Measurements from ENCODE around the gene THSD8.

Gene THSD8

DNA sequence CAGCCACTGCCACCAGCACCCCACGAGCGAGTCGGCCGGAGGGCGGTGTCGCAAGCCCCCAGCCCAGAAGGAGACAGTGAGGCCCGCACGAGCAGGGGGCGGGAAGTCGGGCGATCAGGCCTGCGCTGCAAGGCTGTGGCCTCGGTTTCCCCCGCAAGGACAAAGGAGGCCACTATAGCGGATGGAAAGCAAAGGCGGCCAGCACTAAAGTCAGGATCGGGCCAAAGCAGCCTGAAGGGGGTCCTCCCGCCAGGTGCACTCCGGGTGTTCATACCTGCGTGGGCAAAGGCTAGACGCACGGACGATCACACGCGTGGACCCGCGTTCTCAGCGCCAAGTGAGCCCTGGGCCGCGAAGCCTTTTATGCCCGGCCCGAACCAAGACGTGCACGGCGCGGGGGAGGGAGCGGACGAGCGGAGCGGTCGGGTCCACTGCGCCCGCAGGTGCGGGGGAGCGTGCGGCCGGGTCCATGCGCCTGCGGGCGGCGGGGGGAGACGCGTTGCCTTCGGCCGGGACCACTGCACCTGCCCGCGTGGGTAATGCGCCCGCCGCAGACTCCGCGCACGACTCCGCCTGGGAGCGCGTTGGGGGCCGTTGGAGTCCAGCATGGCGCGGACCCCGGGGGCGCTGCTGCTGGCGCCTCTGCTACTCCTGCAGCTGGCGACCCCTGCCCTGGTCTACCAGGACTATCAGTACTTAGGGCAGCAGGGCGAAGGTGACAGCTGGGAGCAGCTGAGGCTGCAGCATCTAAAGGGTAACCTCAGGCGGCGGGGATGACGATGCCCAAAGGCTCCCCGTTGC, at the start of gene THSD8, which contains the start of gene PRDX2:
Gene THSD8, plus strand, starts transcription at position 604 of the 801 bp plus-strand sequence. Its CDS starts 3 bp downstream, at position 607.
Gene PRDX2, minus strand, starts transcription at position 335 of the 801 bp plus-strand sequence. CDS start 539 bp downstream, outside the sequence.
- H3K36me3 ChIP-seq (ENCODE audit: insufficient read depth, low read length), result peaks cover 19% of the 10 kb centered on the region
- no peaks in the 10 kb centered on the region for H3K9me3 ChIP-seq (ENCODE audit: low read length)

DNA sequence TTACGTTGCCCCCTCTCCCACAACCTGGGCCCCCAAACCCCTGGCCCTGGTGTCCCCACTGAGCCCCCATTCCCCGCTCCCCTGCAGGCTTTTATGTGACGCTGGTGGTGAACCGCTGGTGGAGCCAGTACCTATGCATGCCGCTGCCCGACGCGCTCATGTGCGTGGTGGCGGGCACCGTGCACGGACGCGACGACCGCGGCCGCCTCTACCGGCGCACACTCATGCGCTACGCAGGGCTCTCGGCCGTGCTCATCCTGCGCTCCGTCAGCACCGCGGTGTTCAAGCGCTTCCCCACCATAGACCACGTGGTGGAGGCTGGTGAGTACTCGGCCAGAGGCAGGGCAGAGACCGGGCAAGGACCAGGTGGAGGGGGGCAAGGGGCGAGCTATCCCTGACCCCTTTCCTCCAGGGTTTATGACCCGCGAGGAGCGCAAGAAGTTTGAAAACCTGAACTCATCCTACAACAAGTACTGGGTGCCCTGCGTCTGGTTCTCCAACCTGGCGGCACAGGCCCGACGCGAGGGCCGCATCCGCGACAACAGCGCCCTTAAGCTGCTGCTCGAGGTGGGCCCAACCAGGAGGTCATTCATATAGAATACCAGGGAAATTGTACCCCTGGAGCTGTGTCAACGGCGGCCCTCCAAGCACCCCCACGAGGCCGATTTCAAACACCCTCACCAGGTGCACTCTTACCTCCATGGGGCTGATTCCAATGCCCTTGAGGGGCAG, 47.2 kb upstream of the THSD8 start:
- H3K4me1 ChIP-seq (ENCODE audit: insufficient read depth, low read length), result no peaks in the 10 kb centered on the region
- no peak overlapping the region for H3K4me3 ChIP-seq (ENCODE audit: low read length)
- no peaks in the 10 kb centered on the region for H3K9me3 ChIP-seq (ENCODE audit: low read length)
- peaks cover 21% of the 10 kb centered on the region for H3K27me3 ChIP-seq (ENCODE audit: insufficient read depth, low read length)
- no peaks in the 10 kb centered on the region for H3K36me3 ChIP-seq (ENCODE audit: insufficient read depth, low read length)
- H2AFZ ChIP-seq (ENCODE audit: low read depth, low read length), result no peak overlapping the region

More for the DNA sequence above, at the start of gene THSD8, which contains the start of gene PRDX2:
- Histone ChIP-seq H3K27me3 (ENCODE audit: insufficient read depth, low read length) (no peaks in the 10 kb centered on the region), H3K4me1 (ENCODE audit: insufficient read depth, low read length) (peaks cover 23% of the 10 kb centered on the region), H3K4me3 (ENCODE audit: low read length) (peak within 1 kb of the TSS; percentile 90), H2AFZ (ENCODE audit: low read depth, low read length) (peak within 1 kb of the TSS; percentile 77)

DNA sequence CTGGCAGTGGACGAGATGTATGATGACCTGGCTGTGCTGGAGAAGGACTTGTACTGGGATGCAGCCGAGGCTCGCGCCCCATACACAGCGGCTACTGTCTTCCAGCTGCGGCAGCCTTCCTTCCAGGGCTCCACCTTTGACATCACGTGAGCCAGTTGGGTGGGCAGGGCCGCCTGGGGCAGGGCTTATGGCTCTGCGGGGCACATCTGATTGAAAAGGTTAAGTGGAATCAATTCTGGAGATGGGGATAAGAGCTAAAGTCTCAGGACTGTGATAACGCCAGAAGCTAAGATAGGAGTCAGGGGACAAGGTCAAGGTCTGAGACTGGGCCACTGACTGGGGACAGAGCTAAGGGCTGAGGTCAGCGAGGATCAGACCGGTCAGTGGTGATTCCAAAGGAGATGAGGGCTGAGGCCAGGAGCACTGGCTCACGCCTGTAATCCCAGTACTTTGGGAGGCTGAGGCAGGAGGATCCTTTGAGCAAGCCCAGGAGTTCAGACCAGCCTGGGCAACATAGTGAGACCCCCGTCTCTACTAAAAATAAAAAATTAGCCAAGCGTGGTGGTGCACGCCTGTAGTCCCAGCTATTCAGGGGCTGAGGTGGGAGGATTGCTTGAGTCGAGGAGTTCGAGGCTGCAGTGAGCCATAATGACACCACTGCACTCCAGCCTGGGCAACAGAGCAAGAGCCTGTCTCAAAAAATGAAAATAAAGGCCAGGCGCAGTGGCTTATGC, 45.6 kb upstream of the THSD8 start:
- Histone ChIP-seq H3K27me3 (ENCODE audit: insufficient read depth, low read length) (peaks cover 8% of the 10 kb centered on the region), H3K4me3 (ENCODE audit: low read length) (no peak overlapping the region), H3K9me3 (ENCODE audit: low read length) (no peaks in the 10 kb centered on the region), H3K36me3 (ENCODE audit: insufficient read depth, low read length) (no peaks in the 10 kb centered on the region), H2AFZ (ENCODE audit: low read depth, low read length) (no peak overlapping the region), H3K4me1 (ENCODE audit: insufficient read depth, low read length) (no peaks in the 10 kb centered on the region)

DNA sequence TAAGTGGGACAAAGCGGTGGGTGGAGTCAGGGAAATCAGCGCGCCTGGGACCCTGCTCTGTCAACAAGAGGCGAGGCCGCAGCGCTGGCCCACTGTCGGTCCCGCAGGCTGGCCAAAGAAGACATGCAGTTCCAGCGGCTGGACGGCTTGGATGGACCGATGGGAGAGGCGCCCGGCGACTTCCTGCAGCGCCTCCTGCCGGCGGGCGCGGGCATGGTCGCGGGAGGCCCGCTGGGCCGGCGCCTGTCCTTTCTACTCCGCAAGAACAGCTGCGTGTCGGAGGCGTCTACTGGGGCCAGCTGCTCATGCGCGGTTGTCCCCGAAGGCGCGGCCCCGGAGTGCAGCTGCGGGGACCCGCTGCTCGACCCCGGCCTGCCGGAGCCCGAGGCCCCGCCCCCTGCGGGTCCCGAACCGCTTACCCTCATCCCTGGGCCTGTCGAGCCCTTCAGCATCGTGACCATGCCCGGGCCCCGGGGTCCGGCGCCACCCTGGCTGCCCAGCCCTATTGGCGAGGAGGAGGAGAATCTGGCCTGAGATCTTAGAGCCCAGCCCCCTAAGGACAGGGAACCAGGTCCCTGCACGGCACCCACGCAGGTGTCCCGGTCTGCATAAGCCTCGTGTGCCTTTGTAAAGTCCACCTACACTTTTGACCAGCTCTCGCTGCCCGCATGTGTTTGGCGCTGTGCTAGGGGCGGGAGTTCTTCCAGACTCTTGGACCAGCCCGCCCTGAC, 44.2 kb upstream of the THSD8 start:
- Histone ChIP-seq H3K36me3 (ENCODE audit: insufficient read depth, low read length) (no peaks in the 10 kb centered on the region), H3K4me1 (ENCODE audit: insufficient read depth, low read length) (no peaks in the 10 kb centered on the region), H3K27me3 (ENCODE audit: insufficient read depth, low read length) (no peaks in the 10 kb centered on the region), H2AFZ (ENCODE audit: low read depth, low read length) (peak overlapping the region; percentile 6), H3K9me3 (ENCODE audit: low read length) (no peaks in the 10 kb centered on the region), H3K4me3 (ENCODE audit: low read length) (no peak overlapping the region)

DNA sequence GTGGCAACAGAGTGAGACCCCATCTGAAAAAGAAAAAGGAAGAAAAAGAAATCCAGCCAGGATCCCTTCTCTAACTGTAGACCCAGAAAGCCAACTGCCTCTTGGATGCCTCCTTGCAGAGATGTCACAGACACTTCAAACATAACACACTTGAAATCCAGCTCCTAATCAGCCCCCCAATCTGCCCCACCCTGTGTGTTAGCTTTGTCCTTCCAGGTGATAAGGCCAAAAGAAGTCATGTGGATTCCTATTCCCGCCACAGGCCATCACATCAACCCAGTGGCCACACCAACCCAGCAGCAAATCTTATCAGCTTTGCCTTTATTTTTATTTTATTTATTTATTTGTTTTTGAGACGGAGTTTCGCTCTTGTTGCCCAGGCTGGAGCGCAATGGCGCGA, 42.2 kb upstream of the THSD8 start:
- Histone ChIP-seq H3K4me1 (ENCODE audit: insufficient read depth, low read length) (no peaks in the 10 kb centered on the region), H3K27me3 (ENCODE audit: insufficient read depth, low read length) (no peaks in the 10 kb centered on the region), H3K9me3 (ENCODE audit: low read length) (peaks cover 8% of the 10 kb centered on the region), H3K36me3 (ENCODE audit: insufficient read depth, low read length) (peaks cover 11% of the 10 kb centered on the region), H2AFZ (ENCODE audit: low read depth, low read length) (no peak overlapping the region), H3K4me3 (ENCODE audit: low read length) (no peak overlapping the region)

DNA sequence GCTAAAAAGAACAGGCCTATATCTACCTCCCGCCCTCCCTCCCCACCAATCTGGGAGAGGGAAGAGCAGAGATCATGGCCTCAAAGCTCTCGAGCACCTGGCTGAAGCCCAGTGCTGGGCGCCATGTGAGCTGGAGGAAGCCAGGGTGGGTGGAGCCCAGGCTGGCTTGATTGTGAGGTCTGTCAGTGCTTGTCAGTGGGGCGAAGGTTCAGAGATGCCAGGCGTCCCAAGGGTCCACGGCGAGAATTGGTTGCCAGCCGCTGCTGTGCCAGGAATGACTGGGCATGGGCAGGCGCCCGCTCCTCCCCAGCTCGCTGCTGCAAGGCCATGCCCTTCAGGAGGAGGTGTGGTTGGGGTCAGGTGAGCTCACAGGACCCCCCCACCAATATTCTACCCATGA, 38.8 kb upstream of the THSD8 start:
- Histone ChIP-seq H2AFZ (ENCODE audit: low read depth, low read length) (no peak overlapping the region), H3K4me3 (ENCODE audit: low read length) (no peak overlapping the region)

DNA sequence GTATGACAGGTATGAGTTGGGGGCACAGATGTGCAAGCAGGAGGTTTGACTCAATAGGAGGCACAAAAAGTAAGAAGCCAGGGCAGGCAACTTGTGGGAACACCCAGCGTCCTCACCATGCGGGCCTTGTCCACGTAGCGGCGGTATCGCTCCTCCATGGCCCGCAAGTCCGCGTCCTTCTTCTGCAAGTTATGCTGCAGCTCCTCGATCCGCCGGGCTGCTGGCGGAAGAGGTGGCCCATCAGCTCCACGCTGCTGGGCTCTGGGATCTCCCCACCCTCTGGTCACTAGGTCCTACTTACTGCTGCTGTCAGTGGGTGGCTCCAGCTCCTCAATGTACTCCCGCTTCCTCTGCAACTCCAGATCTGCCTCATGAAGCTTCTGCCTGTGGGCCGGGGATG, 37.2 kb upstream of the THSD8 start:
- Histone ChIP-seq H3K4me1 (ENCODE audit: insufficient read depth, low read length) (no peaks in the 10 kb centered on the region), H2AFZ (ENCODE audit: low read depth, low read length) (no peak overlapping the region), H3K9me3 (ENCODE audit: low read length) (peaks cover 8% of the 10 kb centered on the region), H3K36me3 (ENCODE audit: insufficient read depth, low read length) (peaks cover 14% of the 10 kb centered on the region), H3K4me3 (ENCODE audit: low read length) (no peak overlapping the region), H3K27me3 (ENCODE audit: insufficient read depth, low read length) (no peaks in the 10 kb centered on the region)

More for the DNA sequence above, 38.8 kb upstream of the THSD8 start:
- peaks cover 8% of the 10 kb centered on the region for H3K9me3 ChIP-seq (ENCODE audit: low read length)
- no peaks in the 10 kb centered on the region for H3K27me3 ChIP-seq (ENCODE audit: insufficient read depth, low read length)
- no peaks in the 10 kb centered on the region for H3K4me1 ChIP-seq (ENCODE audit: insufficient read depth, low read length)
- peaks cover 14% of the 10 kb centered on the region for H3K36me3 ChIP-seq (ENCODE audit: insufficient read depth, low read length)

DNA sequence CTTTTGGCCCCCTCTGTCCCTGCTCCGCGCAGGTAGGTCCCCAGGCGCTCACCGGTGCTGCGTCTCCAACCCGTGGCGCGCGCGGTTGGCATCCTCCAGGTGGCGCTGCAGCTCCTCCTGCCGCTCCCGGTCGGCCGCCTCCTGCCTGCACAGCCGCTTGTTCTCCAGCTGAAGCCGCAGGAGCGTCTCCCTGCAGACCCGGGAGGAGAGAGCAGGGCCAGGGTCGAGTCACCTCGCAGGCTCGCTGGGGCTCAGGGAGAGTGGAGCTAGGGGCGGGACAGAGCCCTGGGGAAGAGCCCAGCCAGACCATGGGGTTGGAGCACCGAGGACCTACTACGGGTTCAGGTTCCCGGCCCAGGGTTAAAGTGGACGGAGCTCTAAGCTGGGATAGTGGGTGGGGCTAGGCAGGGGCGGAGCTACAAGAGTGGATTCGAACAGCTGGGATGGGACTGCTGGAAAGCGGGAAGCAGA, 35.8 kb upstream of the THSD8 start:
- no peaks in the 10 kb centered on the region for H3K27me3 ChIP-seq (ENCODE audit: insufficient read depth, low read length)
- H3K4me3 ChIP-seq (ENCODE audit: low read length), result peak overlapping the region; percentile 48
- no peak overlapping the region for H2AFZ ChIP-seq (ENCODE audit: low read depth, low read length)
- peaks cover 8% of the 10 kb centered on the region for H3K9me3 ChIP-seq (ENCODE audit: low read length)
- peaks cover 14% of the 10 kb centered on the region for H3K36me3 ChIP-seq (ENCODE audit: insufficient read depth, low read length)
- H3K4me1 ChIP-seq (ENCODE audit: insufficient read depth, low read length), result no peaks in the 10 kb centered on the region

DNA sequence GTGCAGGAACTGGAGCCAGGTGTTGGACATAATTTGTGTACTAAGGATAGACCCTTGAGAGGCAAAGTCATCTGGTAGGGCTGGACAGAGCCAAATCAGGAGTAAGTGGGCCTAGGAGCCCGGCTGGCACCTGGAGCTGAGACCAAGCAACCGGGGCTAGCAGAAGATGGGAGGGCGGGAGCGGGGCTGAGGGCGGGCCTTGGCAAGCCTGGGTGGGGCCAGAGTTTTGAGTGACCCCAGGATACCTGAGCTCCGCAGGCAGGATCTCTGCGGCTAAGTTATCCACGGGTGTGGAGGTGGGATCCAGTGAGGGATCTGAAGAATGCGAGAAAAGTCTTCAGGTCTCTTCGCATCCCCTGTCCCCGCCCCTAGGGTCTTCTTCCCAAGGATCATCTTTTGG, 34.7 kb upstream of the THSD8 start:
- no peak overlapping the region for H3K4me3 ChIP-seq (ENCODE audit: low read length)
- no peak overlapping the region for H2AFZ ChIP-seq (ENCODE audit: low read depth, low read length)
- H3K9me3 ChIP-seq (ENCODE audit: low read length), result peaks cover 8% of the 10 kb centered on the region
- H3K36me3 ChIP-seq (ENCODE audit: insufficient read depth, low read length), result peaks cover 14% of the 10 kb centered on the region
- no peaks in the 10 kb centered on the region for H3K4me1 ChIP-seq (ENCODE audit: insufficient read depth, low read length)
- H3K27me3 ChIP-seq (ENCODE audit: insufficient read depth, low read length), result no peaks in the 10 kb centered on the region

DNA sequence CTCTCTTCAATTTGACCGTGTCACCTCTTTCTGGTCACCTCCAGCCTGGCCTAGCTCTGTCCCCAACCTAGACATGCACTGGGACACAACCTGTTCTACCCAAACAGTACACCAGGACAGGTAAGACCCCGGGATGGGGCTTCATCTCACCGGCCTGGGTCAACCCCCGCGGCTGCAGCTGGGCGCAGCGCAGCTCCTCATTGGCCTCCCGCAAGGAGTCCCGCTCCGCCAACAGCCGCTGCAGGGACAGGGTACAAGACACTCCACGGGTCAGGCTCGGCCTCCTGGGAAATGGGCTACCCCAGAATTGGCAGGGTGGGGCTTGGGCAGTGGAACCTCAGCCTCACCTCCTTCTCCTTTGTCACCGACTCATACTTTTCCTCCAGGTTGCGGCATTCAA, 34.2 kb upstream of the THSD8 start:
- H2AFZ ChIP-seq (ENCODE audit: low read depth, low read length), result no peak overlapping the region
- no peaks in the 10 kb centered on the region for H3K4me1 ChIP-seq (ENCODE audit: insufficient read depth, low read length)
- peaks cover 14% of the 10 kb centered on the region for H3K36me3 ChIP-seq (ENCODE audit: insufficient read depth, low read length)
- H3K4me3 ChIP-seq (ENCODE audit: low read length), result no peak overlapping the region
- peaks cover 8% of the 10 kb centered on the region for H3K9me3 ChIP-seq (ENCODE audit: low read length)
- H3K27me3 ChIP-seq (ENCODE audit: insufficient read depth, low read length), result no peaks in the 10 kb centered on the region

DNA sequence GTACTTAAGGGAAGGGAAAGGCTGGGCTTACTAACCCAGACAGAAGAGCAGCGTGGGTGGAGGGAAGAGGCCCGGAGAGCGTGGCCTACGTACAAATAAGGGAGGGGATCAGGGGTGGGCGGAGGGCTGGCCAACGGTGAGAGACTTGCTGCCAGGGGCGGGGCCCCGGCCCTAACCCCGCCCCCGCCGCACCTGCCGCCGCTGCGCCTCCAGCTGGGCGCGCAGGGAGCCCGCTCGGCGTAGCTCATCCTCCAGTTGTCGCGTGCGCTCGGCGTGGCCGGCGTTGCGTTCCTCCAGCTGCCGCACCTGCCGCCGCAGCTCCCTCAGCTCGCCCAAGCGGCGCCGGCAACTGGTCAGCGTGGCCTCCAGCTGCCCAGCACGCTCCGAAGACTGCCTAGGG, 32.2 kb upstream of the THSD8 start:
- Histone ChIP-seq H3K4me1 (ENCODE audit: insufficient read depth, low read length) (peaks cover under 1% of the 10 kb centered on the region), H3K4me3 (ENCODE audit: low read length) (no peak overlapping the region)

DNA sequence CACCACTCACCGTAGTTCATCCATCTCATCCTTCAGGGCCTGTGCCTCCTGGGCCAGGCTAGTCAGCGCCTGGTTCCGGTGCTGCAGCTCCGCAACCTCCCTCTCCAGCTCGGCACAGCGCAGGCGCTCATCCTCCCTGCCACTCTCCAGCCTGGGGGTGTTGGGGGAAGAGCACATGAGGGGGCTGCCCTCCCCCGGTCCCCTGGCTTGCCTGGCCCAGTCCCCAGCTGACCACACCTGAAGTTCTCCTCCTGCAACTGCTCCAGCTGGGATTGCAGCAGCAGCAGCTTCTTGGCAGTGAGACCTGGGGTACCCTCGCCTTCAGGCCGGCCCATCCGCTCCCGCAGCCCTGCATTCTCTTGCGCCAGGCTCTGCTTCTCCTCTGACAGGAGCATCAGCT, 30.9 kb upstream of the THSD8 start:
- H2AFZ ChIP-seq (ENCODE audit: low read depth, low read length), result no peak overlapping the region
- H3K27me3 ChIP-seq (ENCODE audit: insufficient read depth, low read length), result no peaks in the 10 kb centered on the region
- no peak overlapping the region for H3K4me3 ChIP-seq (ENCODE audit: low read length)

More for the DNA sequence above, 32.2 kb upstream of the THSD8 start:
- no peaks in the 10 kb centered on the region for H3K27me3 ChIP-seq (ENCODE audit: insufficient read depth, low read length)
- H3K36me3 ChIP-seq (ENCODE audit: insufficient read depth, low read length), result peaks cover 3% of the 10 kb centered on the region
- no peaks in the 10 kb centered on the region for H3K9me3 ChIP-seq (ENCODE audit: low read length)
- H2AFZ ChIP-seq (ENCODE audit: low read depth, low read length), result no peak overlapping the region

More for the DNA sequence above, 30.9 kb upstream of the THSD8 start:
- Histone ChIP-seq H3K36me3 (ENCODE audit: insufficient read depth, low read length) (no peaks in the 10 kb centered on the region), H3K4me1 (ENCODE audit: insufficient read depth, low read length) (peaks cover 6% of the 10 kb centered on the region), H3K9me3 (ENCODE audit: low read length) (no peaks in the 10 kb centered on the region)
